Progenitor cell of endocrine pancreas (in vitro differentiated cells): Measurements from ENCODE around the gene SCIN. TPM values are rescaled to one million over a fixed set of nuclear protein-coding genes. Genes with fewer than 3 reads are reported as not detected.

Experiments used
- DNase-seq: peaks from one replicate; pipeline ENCODE4 v3.0.0; 2021; ENCODE audit warnings: low spot score; ENCODE audit not compliant: unreplicated experiment
- H3K27ac Mint-ChIP-seq: 2 replicates; pipeline ENCODE4 v1.8.0; 2021; ENCODE audit warnings: mild to moderate bottlenecking, moderate library complexity, mixed read lengths
- H3K27me3 Mint-ChIP-seq: 2 replicates; pipeline ENCODE4 v1.8.0; 2021; ENCODE audit warnings: mixed read lengths
- H3K36me3 Mint-ChIP-seq: 2 replicates; pipeline ENCODE4 v1.8.0; 2022; ENCODE audit warnings: mixed read lengths; ENCODE audit not compliant: insufficient read depth
- H3K4me1 Mint-ChIP-seq: 2 replicates; pipeline ENCODE4 v1.8.0; 2021; ENCODE audit warnings: low read depth, mixed read lengths
- H3K4me3 Mint-ChIP-seq: 2 replicates; pipeline ENCODE4 v1.8.0; 2021; ENCODE audit warnings: low read depth, mild to moderate bottlenecking, moderate library complexity, mixed read lengths
- H3K9me3 Mint-ChIP-seq: 2 replicates; pipeline ENCODE4 v1.8.0; 2021; ENCODE audit warnings: low read depth, mixed read lengths
- CTCF ChIP-seq: fragments of 200-600 bp; sonication (generic); IDR thresholded peaks from one replicate; pipeline ENCODE4 v1.5.0; 2021; ENCODE audit warnings: antibody characterized with exemption, mild to moderate bottlenecking; ENCODE audit not compliant: unreplicated experiment
- total RNA-seq: library from RNA; stranded (reverse); gene quantifications from 2 replicates; pipeline ENCODE4 v1.2.1, GENCODE V29; 2021

Gene SCIN
- total RNA-seq, 1 donor from 2014 or later: 0.10 TPM

- Mint-ChIP-seq H3K9me3 (no peaks in the 10 kb centered on the region), H3K36me3 (no peaks in the 10 kb centered on the region), H3K4me3 (no peak overlapping the region), H3K4me1 (no peaks in the 10 kb centered on the region), H3K27ac (no peak overlapping the region), H3K27me3 (no peaks in the 10 kb centered on the region)
- no peak for TF ChIP-seq CTCF
- DNase-seq: no peak
These were observed 42.1 kb downstream of the SCIN start for GRCh38 chr7:12612622-12613021.

GRCh38 chr7:12619461-12620069 lies 49.0 kb downstream of the SCIN start:
- DNase-seq: no peak
- Mint-ChIP-seq H3K4me3 (no peak overlapping the region), H3K9me3 (no peaks in the 10 kb centered on the region), H3K27ac (peak overlapping the region; percentile 12), H3K36me3 (no peaks in the 10 kb centered on the region), H3K27me3 (no peaks in the 10 kb centered on the region), H3K4me1 (peaks cover 13% of the 10 kb centered on the region)
- TF ChIP-seq CTCF: no peak

GRCh38 chr7:12620371-12620770 lies 49.9 kb downstream of the SCIN start:
- no peaks in the 10 kb centered on the region for H3K36me3 Mint-ChIP-seq
- no peak overlapping the region for H3K27ac Mint-ChIP-seq
- no peak overlapping the region for H3K4me3 Mint-ChIP-seq
- DNase-seq: no peak
- no peaks in the 10 kb centered on the region for H3K9me3 Mint-ChIP-seq
- H3K4me1 Mint-ChIP-seq: peaks cover 13% of the 10 kb centered on the region
- no peak for TF ChIP-seq CTCF
- no peaks in the 10 kb centered on the region for H3K27me3 Mint-ChIP-seq

- Mint-ChIP-seq H3K9me3 (no peaks in the 10 kb centered on the region), H3K36me3 (no peaks in the 10 kb centered on the region), H3K27ac (no peak overlapping the region), H3K27me3 (no peaks in the 10 kb centered on the region), H3K4me3 (no peak overlapping the region), H3K4me1 (peaks cover 13% of the 10 kb centered on the region)
- no peak for DNase-seq
- TF ChIP-seq CTCF: no peak
These were observed 52.7 kb downstream of the SCIN start for GRCh38 chr7:12623223-12623622.

GRCh38 chr7:12623885-12624498 lies 53.5 kb downstream of the SCIN start:
- H3K27me3 Mint-ChIP-seq: no peaks in the 10 kb centered on the region
- no peak overlapping the region for H3K4me3 Mint-ChIP-seq
- H3K4me1 Mint-ChIP-seq: peaks cover 10% of the 10 kb centered on the region
- peak; percentile 74 for TF ChIP-seq CTCF
- no peak for DNase-seq
- no peaks in the 10 kb centered on the region for H3K9me3 Mint-ChIP-seq
- no peak overlapping the region for H3K27ac Mint-ChIP-seq
- no peaks in the 10 kb centered on the region for H3K36me3 Mint-ChIP-seq
